Right ventricle myocardium superior (tissue), 1 donor: ENCODE data around the gene GSTA5. TPM values are rescaled to one million over a fixed set of nuclear protein-coding genes. Genes with fewer than 3 reads are reported as not detected.
"Not testable (repeated sequence)": the region's sequence is repeated elsewhere in the genome, so short reads cannot be mapped to it uniquely, and the experiment has no call there.

Experiments
- ATAC-seq: fragments of 200-7000 bp; cut with Tn5 transposase; one replicate; pipeline ENCODE4 v1.9.1; 2020; ENCODE audit warnings: mild to moderate bottlenecking; ENCODE audit not compliant: poor library complexity
- DNase-seq: peaks from one replicate; pipeline ENCODE4 v3.0.0-alpha.2; 2020
- intact Hi-C: fragments of 100-400 bp; cut with DNase I; formaldehyde crosslinking; loops from one replicate; pipeline ENCODE4 v1.11.2; 2022
- long read RNA-seq: library from polyadenylated mRNA; unstranded; transcript quantifications from one replicate; pipeline ENCODE4 v2.0.0, GENCODE V29; 2021
- total RNA-seq: library from RNA; stranded (reverse); fragmentation: NEBNext Ultra II Directional; extraction: Animal tissue kit (Norgen Biotek cat#: 25700); gene quantifications from one replicate; pipeline ENCODE4 v1.2.1, GENCODE V29; 2021
- donor health status: DM: no; HTN: yes; CAD: no; lungs with severe emphysema.

The GSTA5 gene
- total RNA-seq = not detected
- long read RNA-seq = 0 reads

- intact Hi-C loops = no loop called here
- ATAC-seq (no peak), DNase-seq (no peak)
Measured at GRCh38 chr6:52840763-52841585, at the start of gene GSTA5. Gene GSTA5 (minus strand): TSS chr6:52840813.

- ATAC-seq (no peak), DNase-seq (no peak)
- intact Hi-C loops = no loop called here
Measured at GRCh38 chr6:52890018-52890417, 49.4 kb upstream of the GSTA5 start.

GRCh38 chr6:52887910-52888524, 47.4 kb upstream of the GSTA5 start:
- no peak for DNase-seq
- intact Hi-C loops = no loop called here
- no peak for ATAC-seq

- no peak for DNase-seq
- ATAC-seq = peak; percentile 100
- intact Hi-C loops = no loop called here
Measured at GRCh38 chr6:52881996-52882841, 41.6 kb upstream of the GSTA5 start.

- no peak for ATAC-seq
- no peak for DNase-seq
- intact Hi-C loops = no loop called here
Measured at GRCh38 chr6:52881662-52881995, 41.0 kb upstream of the GSTA5 start.

GRCh38 chr6:52877786-52878185, 37.2 kb upstream of the GSTA5 start:
- ATAC-seq (no peak), DNase-seq (no peak)
- intact Hi-C loops = no loop called here

GRCh38 chr6:52877168-52877567, 36.6 kb upstream of the GSTA5 start:
- intact Hi-C loops = no loop called here
- ATAC-seq = no peak

GRCh38 chr6:52876056-52876787, 35.6 kb upstream of the GSTA5 start:
- DNase-seq (no peak), ATAC-seq (no peak)
- intact Hi-C loops = no loop called here

More at GRCh38 chr6:52877168-52877567, 36.6 kb upstream of the GSTA5 start:
- DNase-seq = no peak

GRCh38 chr6:52872031-52872430, 31.4 kb upstream of the GSTA5 start:
- intact Hi-C loops = no loop called here
- no peak for ATAC-seq
- DNase-seq = no peak

GRCh38 chr6:52871621-52872020, 31.0 kb upstream of the GSTA5 start:
- ATAC-seq = no peak

GRCh38 chr6:52870335-52871091, 29.9 kb upstream of the GSTA5 start:
- intact Hi-C loops, DNase-seq, ATAC-seq: not testable (repeated sequence)

More at GRCh38 chr6:52871621-52872020, 31.0 kb upstream of the GSTA5 start:
- DNase-seq = no peak
- intact Hi-C loops = no loop called here

- DNase-seq, intact Hi-C loops, ATAC-seq: not testable (repeated sequence)
Measured at GRCh38 chr6:52868899-52869298, 28.3 kb upstream of the GSTA5 start.

GRCh38 chr6:52868240-52868639, 27.6 kb upstream of the GSTA5 start:
- DNase-seq (no peak), ATAC-seq (no peak)
- intact Hi-C loops = no loop called here

- DNase-seq, ATAC-seq, intact Hi-C loops: not testable (repeated sequence)
Measured at GRCh38 chr6:52861151-52861550, 20.5 kb upstream of the GSTA5 start.

GRCh38 chr6:52858416-52858815, 17.8 kb upstream of the GSTA5 start:
- intact Hi-C loops = no loop called here
- no peak for ATAC-seq
- no peak for DNase-seq

- ATAC-seq, intact Hi-C loops: not testable (repeated sequence)
Measured at GRCh38 chr6:52856137-52856536, 15.5 kb upstream of the GSTA5 start.

GRCh38 chr6:52849137-52849536, 8.5 kb upstream of the GSTA5 start:
- no peak for ATAC-seq
- intact Hi-C loops = no loop called here
- no peak for DNase-seq

More at GRCh38 chr6:52856137-52856536, 15.5 kb upstream of the GSTA5 start:
- not testable (repeated sequence) for DNase-seq

- ATAC-seq = no peak
Measured at GRCh38 chr6:52846002-52846401, 5.4 kb upstream of the GSTA5 start.

More at GRCh38 chr6:52846002-52846401, 5.4 kb upstream of the GSTA5 start:
- DNase-seq = no peak
- intact Hi-C loops = no loop called here
